GM19099 (cell line): ENCODE data around the gene SAP130.

Experiments
- POLR2A ChIP-seq: IDR thresholded peaks from 3 replicates; pipeline ENCODE4 v1.6.1; 2011; ENCODE audit warnings: low read depth; ENCODE audit not compliant: insufficient read length; ENCODE audit errors: extremely low read depth

The SAP130 gene

GRCh38 chr2:128037649-128038048 lies 9.8 kb upstream of the SAP130 start:
- TF ChIP-seq POLR2A, result no peak

GRCh38 chr2:128036748-128037607 lies 9.1 kb upstream of the SAP130 start:
- TF ChIP-seq POLR2A, result no peak

GRCh38 chr2:128032092-128032491 lies 4.2 kb upstream of the SAP130 start:
- TF ChIP-seq POLR2A, result no peak

- TF ChIP-seq POLR2A, result no peak
Measured at GRCh38 chr2:128028668-128029054, 802 bp upstream of the SAP130 start.

GRCh38 chr2:128027278-128027800 lies 520 bp downstream of the SAP130 start:
- TF ChIP-seq POLR2A, result no peak

- peak; percentile 41 for TF ChIP-seq POLR2A
Measured at GRCh38 chr2:128026448-128027277, 1.2 kb downstream of the SAP130 start.

GRCh38 chr2:128024816-128025215 lies 3.0 kb downstream of the SAP130 start:
- no peak for TF ChIP-seq POLR2A

- TF ChIP-seq POLR2A, result no peak
Measured at GRCh38 chr2:128017561-128017960, 10.3 kb downstream of the SAP130 start.

- TF ChIP-seq POLR2A, result no peak
Measured at GRCh38 chr2:128016620-128017019, 11.2 kb downstream of the SAP130 start.

- no peak for TF ChIP-seq POLR2A
Measured at GRCh38 chr2:128012698-128013097, 15.2 kb downstream of the SAP130 start.

GRCh38 chr2:128008074-128008672 lies 19.7 kb downstream of the SAP130 start:
- TF ChIP-seq POLR2A, result no peak

- no peak for TF ChIP-seq POLR2A
Measured at GRCh38 chr2:128004509-128004908, 23.4 kb downstream of the SAP130 start.

- no peak for TF ChIP-seq POLR2A
Measured at GRCh38 chr2:128003463-128003862, 24.4 kb downstream of the SAP130 start.

GRCh38 chr2:127996160-127996559 lies 31.7 kb downstream of the SAP130 start:
- TF ChIP-seq POLR2A, result no peak

GRCh38 chr2:127995725-127996124 lies 32.1 kb downstream of the SAP130 start:
- no peak for TF ChIP-seq POLR2A

- TF ChIP-seq POLR2A, result no peak
Measured at GRCh38 chr2:127993659-127994058, 34.2 kb downstream of the SAP130 start.

- no peak for TF ChIP-seq POLR2A
Measured at GRCh38 chr2:127991742-127992141, 36.1 kb downstream of the SAP130 start.
